Skeletal muscle tissue (tissue), 4 donors: Measurements from ENCODE around the gene CRB2. TPM values are rescaled to one million over a fixed set of nuclear protein-coding genes. Genes with fewer than 3 reads are reported as not detected.

ENCODE experiments used
- H3K27ac ChIP-seq: one replicate; pipeline ENCODE4 v1.7.0; 2013; ENCODE audit warnings: mild to moderate bottlenecking, low read depth, low read length, inconsistent platforms
- H3K27me3 ChIP-seq, 3 donors: one replicate each; pipeline ENCODE4 v1.7.0; 2013; ENCODE audit warnings: low read length in 3 of 3; ENCODE audit not compliant: control insufficient read depth in 3 of 3, insufficient read depth in 3 of 3
- H3K36me3 ChIP-seq, 3 donors: one replicate each; pipeline ENCODE4 v1.7.0; 2013; ENCODE audit warnings: low read length in 3 of 3; ENCODE audit not compliant: control insufficient read depth in 3 of 3, insufficient read depth in 3 of 3
- H3K4me1 ChIP-seq, 3 donors: one replicate each; pipeline ENCODE4 v1.7.0; 2013; ENCODE audit warnings: low read length in 3 of 3, mild to moderate bottlenecking in 3 of 3; ENCODE audit not compliant: control insufficient read depth in 3 of 3, insufficient read depth in 3 of 3
- H3K4me3 ChIP-seq, 3 donors: one replicate each; pipeline ENCODE4 v1.7.0; 2013; ENCODE audit warnings: low read length in 3 of 3
- H3K9ac ChIP-seq, 3 donors: one replicate each; pipeline ENCODE4 v1.7.0; 2013; ENCODE audit warnings: low read length in 3 of 3, mild to moderate bottlenecking in 3 of 3, moderate library complexity in 2 of 3, low read depth in 1 of 3
- H3K9me3 ChIP-seq, 3 donors: one replicate each; pipeline ENCODE4 v1.7.0; 2013; ENCODE audit warnings: low read length in 3 of 3; ENCODE audit not compliant: control insufficient read depth in 3 of 3
- total RNA-seq: library from RNA; depleted of rRNA; stranded (reverse); fragments of >200 nt; gene quantifications from one replicate; pipeline ENCODE4 v1.2.3, GENCODE V29; 2014
- donor health status: Osteomylitis.

CRB2 gene
- total RNA-seq, 1 donor from 2014 or later, result under 0.01 TPM

DNA sequence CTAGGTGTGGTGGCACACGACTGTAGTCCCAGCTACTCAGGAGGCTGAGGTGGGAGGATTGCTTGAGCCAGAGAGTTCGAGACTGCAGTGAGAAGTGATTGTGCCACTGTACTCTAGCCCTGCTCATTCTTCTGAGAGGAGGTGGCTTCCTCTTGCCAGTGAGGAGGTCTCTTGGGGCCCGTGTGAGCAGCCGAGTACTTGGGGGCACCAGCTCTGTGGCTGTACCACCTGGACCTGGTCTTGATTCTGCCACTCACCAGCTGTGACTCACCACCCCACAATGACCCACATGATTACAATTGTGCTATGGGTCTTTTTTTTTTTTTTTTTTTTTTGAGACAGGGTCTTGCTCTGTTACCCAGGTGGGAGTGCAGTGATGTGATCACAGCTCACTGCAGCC, 18.0 kb upstream of the CRB2 start:
- no peaks in the 10 kb centered on the region for H3K27me3 ChIP-seq
- H3K9me3 ChIP-seq, result no peaks in the 10 kb centered on the region
- H3K9ac ChIP-seq, result no peak overlapping the region
- H3K36me3 ChIP-seq, result no peaks in the 10 kb centered on the region
- H3K4me3 ChIP-seq, result no peak overlapping the region
- peaks cover 8 to 23% (median 15%) of the 10 kb centered on the region in 3 donors for H3K4me1 ChIP-seq
- H3K27ac ChIP-seq, result no peak overlapping the region

GRCh38 chr9:123338710-123339665, 17.0 kb upstream of the CRB2 start:
- Histone ChIP-seq H3K9me3 (no peaks in the 10 kb centered on the region), H3K27ac (no peak overlapping the region), H3K4me3 (peak overlapping the region; percentile 49 to 59 (median 57)), H3K4me1 (peaks cover 8 to 23% (median 18%) of the 10 kb centered on the region in 3 donors), H3K27me3 (no peaks in the 10 kb centered on the region), H3K9ac (peak overlapping the region in 2 of 3 donors; percentile 25 to 51), H3K36me3 (no peaks in the 10 kb centered on the region)

DNA sequence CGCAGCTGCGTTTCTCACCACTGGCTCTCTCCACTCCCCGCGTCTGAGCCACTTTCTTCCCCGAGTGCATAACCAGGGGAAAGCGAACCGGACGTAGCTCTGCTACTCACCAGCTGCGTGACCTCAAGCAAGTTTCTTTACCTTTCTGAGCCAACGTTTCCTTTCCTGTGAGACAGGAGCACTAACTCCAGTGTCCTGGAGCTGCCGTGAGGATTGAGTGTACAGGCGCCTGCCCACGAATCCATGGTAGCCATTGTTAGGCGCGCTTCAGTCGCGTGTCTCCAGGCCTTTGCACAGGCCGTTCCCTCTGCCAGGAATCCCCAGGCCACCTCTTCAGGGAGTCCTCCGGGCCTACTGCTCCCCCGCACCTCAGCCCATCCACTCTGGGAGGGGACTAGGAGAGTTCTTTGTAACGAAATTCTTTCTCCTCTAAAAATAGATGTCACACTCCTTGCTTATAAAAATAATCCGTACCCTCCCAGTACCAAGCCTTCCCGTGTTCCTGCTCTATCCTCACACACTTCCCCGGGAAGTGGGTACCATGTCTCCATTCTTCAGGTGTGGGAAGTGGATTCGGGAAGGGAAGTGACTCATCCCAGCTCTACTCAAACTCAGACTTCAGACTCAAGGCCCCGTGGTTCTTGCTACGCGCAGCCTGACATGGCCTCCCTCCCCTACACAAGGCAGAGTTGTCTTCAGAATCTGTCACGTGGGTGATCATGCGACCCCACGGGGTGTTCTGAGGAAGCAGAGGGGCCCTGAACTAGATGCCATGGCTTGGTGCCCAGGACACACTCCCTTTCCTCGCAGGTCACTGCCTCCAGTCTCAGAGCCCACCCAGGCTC, 16.1 kb upstream of the CRB2 start:
- Histone ChIP-seq H3K27me3 (no peaks in the 10 kb centered on the region), H3K27ac (no peak overlapping the region), H3K9ac (peak overlapping the region in 1 of 3 donors; percentile 25), H3K9me3 (no peaks in the 10 kb centered on the region), H3K36me3 (no peaks in the 10 kb centered on the region), H3K4me3 (peak overlapping the region; percentile 49 to 59 (median 57)), H3K4me1 (peaks cover 8 to 23% (median 18%) of the 10 kb centered on the region in 3 donors)

GRCh38 chr9:123341816-123342215, 14.2 kb upstream of the CRB2 start:
- H3K9ac ChIP-seq, result no peak overlapping the region
- H3K27ac ChIP-seq, result no peak overlapping the region
- no peak overlapping the region for H3K4me3 ChIP-seq
- peaks cover 0 to 2% (median 0%) of the 10 kb centered on the region in 3 donors for H3K27me3 ChIP-seq
- peaks cover 8 to 23% (median 16%) of the 10 kb centered on the region in 3 donors for H3K4me1 ChIP-seq
- no peaks in the 10 kb centered on the region for H3K9me3 ChIP-seq
- no peaks in the 10 kb centered on the region for H3K36me3 ChIP-seq

DNA sequence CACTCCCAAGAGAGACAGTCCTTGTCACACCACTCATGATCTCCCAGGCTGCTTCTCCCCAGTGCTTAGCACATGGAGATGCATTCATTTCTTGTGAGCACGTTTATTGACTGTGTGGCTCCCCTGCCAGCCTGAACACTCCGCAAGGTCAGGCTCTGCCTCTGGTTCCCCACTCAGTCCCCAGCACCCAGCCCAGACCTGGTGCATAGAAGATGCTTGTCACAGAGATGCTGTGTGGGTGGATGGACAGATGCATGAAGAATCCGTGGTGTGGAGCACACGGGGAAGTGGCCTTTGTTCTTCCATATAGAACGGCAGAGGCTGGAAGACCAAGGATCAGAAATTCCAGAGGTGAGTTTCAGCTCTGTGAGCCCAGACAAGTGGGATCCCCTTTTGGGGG, 13.8 kb upstream of the CRB2 start:
- Histone ChIP-seq H3K4me3 (no peak overlapping the region), H3K27me3 (peaks cover 0 to 6% (median 3%) of the 10 kb centered on the region in 3 donors), H3K4me1 (peaks cover 8 to 23% (median 16%) of the 10 kb centered on the region in 3 donors), H3K9me3 (no peaks in the 10 kb centered on the region), H3K27ac (no peak overlapping the region), H3K9ac (no peak overlapping the region), H3K36me3 (no peaks in the 10 kb centered on the region)

GRCh38 chr9:123343443-123344191, 12.4 kb upstream of the CRB2 start:
- no peak overlapping the region for H3K4me3 ChIP-seq
- no peak overlapping the region for H3K9ac ChIP-seq
- no peaks in the 10 kb centered on the region for H3K9me3 ChIP-seq
- peaks cover 8 to 16% (median 14%) of the 10 kb centered on the region in 3 donors for H3K27me3 ChIP-seq
- no peak overlapping the region for H3K27ac ChIP-seq
- no peaks in the 10 kb centered on the region for H3K36me3 ChIP-seq
- peaks cover 8 to 23% (median 16%) of the 10 kb centered on the region in 3 donors for H3K4me1 ChIP-seq

GRCh38 chr9:123344192-123344949, 11.6 kb upstream of the CRB2 start:
- peaks cover 8 to 17% (median 16%) of the 10 kb centered on the region in 3 donors for H3K4me1 ChIP-seq
- no peak overlapping the region for H3K4me3 ChIP-seq
- H3K27me3 ChIP-seq, result peaks cover 13 to 21% (median 20%) of the 10 kb centered on the region in 3 donors
- no peak overlapping the region for H3K9ac ChIP-seq
- H3K9me3 ChIP-seq, result no peaks in the 10 kb centered on the region
- H3K27ac ChIP-seq, result no peak overlapping the region
- H3K36me3 ChIP-seq, result no peaks in the 10 kb centered on the region

GRCh38 chr9:123345567-123345955, 10.4 kb upstream of the CRB2 start:
- no peak overlapping the region for H3K9ac ChIP-seq
- H3K27ac ChIP-seq, result no peak overlapping the region
- H3K27me3 ChIP-seq, result peaks cover 13 to 33% (median 20%) of the 10 kb centered on the region in 3 donors
- no peak overlapping the region for H3K4me3 ChIP-seq
- no peaks in the 10 kb centered on the region for H3K36me3 ChIP-seq
- H3K9me3 ChIP-seq, result no peaks in the 10 kb centered on the region
- H3K4me1 ChIP-seq, result peaks cover 0 to 11% (median 8%) of the 10 kb centered on the region in 3 donors

GRCh38 chr9:123346026-123346425, 10.0 kb upstream of the CRB2 start:
- Histone ChIP-seq H3K4me1 (peaks cover 0 to 11% (median 8%) of the 10 kb centered on the region in 3 donors), H3K4me3 (no peak overlapping the region), H3K27ac (no peak overlapping the region), H3K36me3 (no peaks in the 10 kb centered on the region), H3K9ac (no peak overlapping the region), H3K9me3 (no peaks in the 10 kb centered on the region), H3K27me3 (peaks cover 13 to 36% (median 20%) of the 10 kb centered on the region in 3 donors)
